Naive thymus-derived CD4-positive, alpha-beta T cell (primary cell): ENCODE measurements around the gene CCDC187. TPM values are rescaled to one million over a fixed set of nuclear protein-coding genes. Genes with fewer than 3 reads are reported as not detected.
"Not testable (repeated sequence)": the region's sequence is repeated elsewhere in the genome, so short reads cannot be mapped to it uniquely, and the experiment has no call there.

Experiments
- ATAC-seq: fragments of 150-1000 bp; cut with Tn5 transposase; 2 replicates; pipeline ENCODE4 v1.10.0; 2021; ENCODE audit warnings: mild to moderate bottlenecking, moderate library complexity
- CTCF ChIA-PET: fragments of 350-600 bp; sonication (Branson Sonifier 250); formaldehyde crosslinking; loops from one replicate; lab custom pipeline; 2021; ENCODE audit warnings: antibody characterized with exemption; lab: Charles Lee
- POLR2A ChIA-PET: fragments of 350-600 bp; sonication (Branson Sonifier 250); formaldehyde crosslinking; loops from one replicate; lab custom pipeline; 2021; ENCODE audit warnings: antibody characterized with exemption, inconsistent platforms; lab: Charles Lee
- DNase-seq, 9 donors: peaks; one replicate each; pipeline versions ENCODE4 v3.0.0 to v3.0.0-alpha.2; 2020 to 2022; ENCODE audit warnings: mixed read lengths in 1 of 9
- H3K27ac ChIP-seq: one replicate; pipeline ENCODE4 v1.7.0; 2013; ENCODE audit warnings: mild to moderate bottlenecking, low read depth, low read length, moderate library complexity
- H3K27me3 ChIP-seq, 2 donors: one replicate each; pipeline ENCODE4 v1.7.0; 2013; ENCODE audit warnings: low read length in 2 of 2, mild to moderate bottlenecking in 2 of 2, moderate library complexity in 2 of 2; ENCODE audit not compliant: control insufficient read depth in 2 of 2, insufficient read depth in 2 of 2
- H3K36me3 ChIP-seq, 3 experiments: 1 replicate in 2 of 3; 2 replicates in 1 of 3; pipeline ENCODE4 v1.7.0; 2013; ENCODE audit warnings: low read length in 3 of 3, mild to moderate bottlenecking in 3 of 3, moderate library complexity in 1 of 3; ENCODE audit not compliant: insufficient read depth in 3 of 3, control insufficient read depth in 2 of 3
- H3K4me1 ChIP-seq, 2 donors: one replicate each; pipeline ENCODE4 v1.7.0; 2013; ENCODE audit warnings: low read length in 2 of 2, mild to moderate bottlenecking in 2 of 2, moderate library complexity in 1 of 2; ENCODE audit not compliant: control insufficient read depth in 2 of 2, insufficient read depth in 2 of 2
- H3K4me3 ChIP-seq: 2 replicates; pipeline ENCODE4 v1.7.0; 2013; ENCODE audit warnings: mild to moderate bottlenecking, low read length
- H3K9me3 ChIP-seq, 3 experiments: 1 replicate in 2 of 3; 2 replicates in 1 of 3; pipeline ENCODE4 v1.7.0; 2013; ENCODE audit warnings: low read length in 3 of 3; ENCODE audit not compliant: control insufficient read depth in 2 of 3
- H3K27ac Mint-ChIP-seq, 9 donors: one replicate each; pipeline ENCODE4 v1.8.0; 2020 to 2022; ENCODE audit warnings: mixed read lengths in 9 of 9, mild to moderate bottlenecking in 8 of 9, moderate library complexity in 5 of 9, inconsistent platforms in 2 of 9
- H3K27me3 Mint-ChIP-seq, 5 donors: one replicate each; pipeline ENCODE4 v1.8.0; 2021 to 2022; ENCODE audit warnings: mixed read lengths in 5 of 5, mild to moderate bottlenecking in 1 of 5
- H3K36me3 Mint-ChIP-seq, 5 donors: one replicate each; pipeline ENCODE4 v1.8.0; 2020 to 2022; ENCODE audit warnings: mixed read lengths in 5 of 5, mild to moderate bottlenecking in 3 of 5, inconsistent platforms in 1 of 5
- H3K4me1 Mint-ChIP-seq, 7 donors: one replicate each; pipeline ENCODE4 v1.8.0; 2020 to 2022; ENCODE audit warnings: mixed read lengths in 7 of 7, mild to moderate bottlenecking in 3 of 7, inconsistent platforms in 1 of 7
- H3K4me3 Mint-ChIP-seq, 10 donors: one replicate each; pipeline ENCODE4 v1.8.0; 2020 to 2022; ENCODE audit warnings: mild to moderate bottlenecking in 10 of 10, mixed read lengths in 10 of 10, moderate library complexity in 6 of 10, inconsistent platforms in 2 of 10
- H3K9me3 Mint-ChIP-seq, 11 donors: one replicate each; pipeline ENCODE4 v1.8.0; 2020 to 2022; ENCODE audit warnings: mixed read lengths in 11 of 11, mild to moderate bottlenecking in 4 of 11, inconsistent platforms in 1 of 11, moderate library complexity in 1 of 11
- intact Hi-C, 2 donors: fragments of 100-400 bp; cut with micrococcal nuclease; formaldehyde crosslinking; loops; one replicate each; pipeline ENCODE4 v1.15.1; 2023
- polyA plus RNA-seq, 2 donors: library from polyadenylated mRNA; unstranded; fragments of 300-500 nt; fragmentation: Illumina TruSeq; gene quantifications; one replicate each; pipeline ENCODE4 v1.2.3, GENCODE V29; 2021
- total RNA-seq, 6 experiments: library from RNA in 5 of 6; stranded (reverse) in 5 of 6; gene quantifications; 1 replicate in 5 of 6; 2 replicates in 1 of 6; pipeline ENCODE4 v1.2.3 and lab custom pipeline; 2021 to 2026

CCDC187 gene
- total and polyA plus RNA-seq, 7 experiments from 2014 or later: 0.10 TPM; not detected in 6

DNA sequence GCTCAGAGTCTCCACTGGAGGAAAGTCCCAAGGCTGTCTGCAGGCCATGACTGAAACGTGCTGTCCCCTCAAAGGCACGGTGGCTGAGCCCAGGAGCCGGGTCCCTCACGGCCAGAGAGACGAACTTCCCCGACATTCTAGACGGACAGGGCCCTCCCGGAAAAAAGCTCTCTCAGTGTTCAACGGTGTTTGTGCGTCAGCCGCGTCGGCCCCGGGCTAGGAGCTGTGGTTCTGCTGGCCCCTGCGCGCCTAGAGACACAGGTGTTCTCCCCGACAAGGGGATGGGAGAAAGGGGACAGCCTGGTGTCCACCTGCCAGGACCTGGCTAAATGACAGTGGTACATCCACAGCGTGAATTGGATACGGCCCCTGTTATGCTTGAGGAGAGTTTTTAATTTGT, 17.7 kb upstream of the CCDC187 start:
- Mint-ChIP-seq H3K36me3 (no peaks in the 10 kb centered on the region), H3K27me3 (peaks cover 0 to 3% (median 0%) of the 10 kb centered on the region in 5 donors), H3K9me3 (no peaks in the 10 kb centered on the region), H3K4me3 (no peak overlapping the region), H3K4me1 (peaks cover 0 to 3% (median 0%) of the 10 kb centered on the region in 7 donors), H3K27ac (no peak overlapping the region)
- ChIA-PET CTCF (interaction anchor here (0.6 kb wide), 1 partner anchor 257 kb away, joined by 3 read pairs; no protein-coding TSS in a partner anchor), POLR2A (no interaction called here)
- intact Hi-C loops: no loop called here
- Histone ChIP-seq H3K4me1 (peaks cover 0 to 10% of the 10 kb centered on the region in 2 donors), H3K27ac (no peak overlapping the region), H3K4me3 (no peak overlapping the region), H3K36me3 (no peaks in the 10 kb centered on the region), H3K27me3 (no peaks in the 10 kb centered on the region), H3K9me3 (no peaks in the 10 kb centered on the region)
- ATAC-seq (no peak), DNase-seq (no peak)

DNA sequence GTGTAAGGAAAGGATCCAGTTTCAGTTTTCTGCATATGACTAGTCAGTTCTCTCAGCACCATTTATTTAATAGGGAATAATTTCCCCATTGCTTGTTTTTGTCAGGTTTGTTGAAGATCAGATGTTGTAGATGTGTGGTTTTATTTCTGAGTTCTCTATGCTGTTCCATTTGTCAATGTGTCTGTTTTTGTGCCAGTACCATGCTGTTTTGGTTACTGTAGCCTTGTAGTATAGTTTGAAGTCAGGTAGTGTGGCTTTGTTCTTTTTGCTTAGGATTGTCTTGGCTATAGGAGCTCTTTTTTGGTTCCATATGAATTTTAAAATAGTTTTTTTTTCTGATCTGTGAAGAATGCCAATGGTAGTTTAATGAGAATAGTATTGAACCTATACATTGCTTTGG, 17.1 kb upstream of the CCDC187 start:
- H3K9me3 Mint-ChIP-seq, ATAC-seq, H3K4me3 ChIP-seq, H3K27me3 Mint-ChIP-seq, H3K4me3 Mint-ChIP-seq, DNase-seq, H3K27me3 ChIP-seq, H3K27ac ChIP-seq, H3K4me1 ChIP-seq, POLR2A ChIA-PET, CTCF ChIA-PET, H3K9me3 ChIP-seq, H3K36me3 Mint-ChIP-seq, H3K4me1 Mint-ChIP-seq, intact Hi-C loops, H3K36me3 ChIP-seq: not testable (repeated sequence)
- peak overlapping the region in 1 of 9 donors; percentile 10 for H3K27ac Mint-ChIP-seq

DNA sequence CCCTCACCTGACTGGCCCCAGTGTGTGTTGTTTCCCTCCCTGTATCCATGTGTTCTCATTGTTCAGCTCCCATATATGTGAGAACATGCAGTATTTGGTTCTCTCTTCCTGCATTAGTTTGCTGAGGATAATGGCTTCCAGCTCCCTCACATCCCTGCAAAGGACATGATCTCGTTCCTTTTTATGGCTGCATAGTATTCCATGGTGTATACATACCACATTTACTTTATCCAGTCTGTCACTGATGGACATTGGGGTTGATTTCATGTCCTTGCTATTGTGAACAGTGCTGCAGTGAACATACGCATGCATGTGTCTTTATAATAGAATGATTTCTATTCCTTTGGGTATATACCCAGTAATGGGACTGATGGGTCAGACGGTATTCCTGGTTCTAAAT, 16.1 kb upstream of the CCDC187 start:
- CTCF ChIA-PET, H3K4me3 ChIP-seq, H3K36me3 Mint-ChIP-seq, H3K27ac ChIP-seq, H3K4me1 ChIP-seq, H3K27ac Mint-ChIP-seq, H3K36me3 ChIP-seq, H3K27me3 ChIP-seq, intact Hi-C loops, ATAC-seq, H3K27me3 Mint-ChIP-seq, DNase-seq, H3K4me3 Mint-ChIP-seq, H3K4me1 Mint-ChIP-seq, H3K9me3 ChIP-seq: not testable (repeated sequence)
- peaks cover 0 to 13% (median 0%) of the 10 kb centered on the region in 11 donors for H3K9me3 Mint-ChIP-seq
- POLR2A ChIA-PET: interaction anchor here (0.7 kb wide), 1 partner anchor 8 kb away, joined by 4 read pairs; no protein-coding TSS in a partner anchor

DNA sequence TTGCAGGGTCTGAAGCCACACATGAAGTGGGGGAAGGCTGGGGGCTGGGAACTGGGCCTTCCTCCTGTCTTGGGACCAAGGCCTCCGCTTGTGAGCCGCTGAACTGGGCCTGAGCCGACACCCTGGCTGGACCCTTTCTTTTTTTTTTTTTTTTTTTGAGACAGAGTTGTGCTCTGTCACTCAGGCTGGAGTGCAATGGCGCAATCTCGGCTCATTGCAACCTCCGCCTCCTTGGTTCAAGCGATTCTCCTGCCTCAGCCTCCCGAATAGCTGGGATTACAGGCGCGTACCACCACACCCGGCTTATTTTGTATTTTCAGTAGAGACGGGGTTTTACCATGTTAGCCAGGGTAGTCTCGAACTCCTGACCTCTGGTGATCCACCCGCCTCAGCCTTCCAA, 15.3 kb upstream of the CCDC187 start:
- H3K27ac ChIP-seq, H3K36me3 Mint-ChIP-seq, H3K9me3 ChIP-seq, ATAC-seq, H3K4me1 ChIP-seq, H3K27ac Mint-ChIP-seq, DNase-seq, H3K36me3 ChIP-seq, H3K27me3 Mint-ChIP-seq, H3K4me3 Mint-ChIP-seq, H3K4me3 ChIP-seq, CTCF ChIA-PET, H3K27me3 ChIP-seq, H3K4me1 Mint-ChIP-seq, intact Hi-C loops: not testable (repeated sequence)
- peaks cover 0 to 19% (median 0%) of the 10 kb centered on the region in 11 donors for H3K9me3 Mint-ChIP-seq
- POLR2A ChIA-PET: interaction anchor here (0.7 kb wide), 1 partner anchor 9 kb away, joined by 4 read pairs; no protein-coding TSS in a partner anchor

DNA sequence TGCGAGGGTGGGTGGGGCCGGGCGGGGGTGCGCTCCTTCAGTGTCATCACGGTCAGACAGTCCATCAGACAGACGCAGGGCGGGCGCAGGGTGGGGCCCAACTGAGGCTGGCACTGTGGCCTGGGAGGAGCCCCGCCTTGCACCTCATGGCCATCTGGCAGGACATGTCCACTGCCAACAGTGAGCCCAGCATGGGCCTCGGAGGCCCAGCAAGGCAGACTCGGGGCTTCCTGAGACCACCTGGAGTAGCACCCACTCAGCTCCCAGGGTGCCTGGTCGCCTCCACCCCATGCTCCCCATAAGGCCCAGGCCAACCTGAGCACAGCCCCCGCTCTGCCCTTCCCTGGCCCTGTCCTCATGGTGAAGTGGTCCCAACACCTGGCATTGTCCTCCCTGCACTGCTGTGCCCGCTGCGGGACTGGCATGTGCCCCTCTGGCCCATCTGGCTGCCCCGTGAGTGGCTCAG, 14.9 kb upstream of the CCDC187 start:
- ChIA-PET CTCF (no interaction called here), POLR2A (no interaction called here)
- Histone ChIP-seq H3K27ac (no peak overlapping the region), H3K4me1 (peaks cover 0 to 10% of the 10 kb centered on the region in 2 donors), H3K9me3 (no peaks in the 10 kb centered on the region), H3K27me3 (no peaks in the 10 kb centered on the region), H3K36me3 (no peaks in the 10 kb centered on the region), H3K4me3 (no peak overlapping the region)
- Mint-ChIP-seq H3K4me3 (no peak overlapping the region), H3K27me3 (peaks cover 0 to 3% (median 0%) of the 10 kb centered on the region in 5 donors), H3K4me1 (peaks cover 0 to 3% (median 0%) of the 10 kb centered on the region in 7 donors), H3K36me3 (peaks cover 0 to 1% (median 0%) of the 10 kb centered on the region in 5 donors), H3K9me3 (peaks cover 0 to 19% (median 0%) of the 10 kb centered on the region in 11 donors), H3K27ac (no peak overlapping the region)
- ATAC-seq (no peak), DNase-seq (no peak)
- intact Hi-C loops: no loop called here

DNA sequence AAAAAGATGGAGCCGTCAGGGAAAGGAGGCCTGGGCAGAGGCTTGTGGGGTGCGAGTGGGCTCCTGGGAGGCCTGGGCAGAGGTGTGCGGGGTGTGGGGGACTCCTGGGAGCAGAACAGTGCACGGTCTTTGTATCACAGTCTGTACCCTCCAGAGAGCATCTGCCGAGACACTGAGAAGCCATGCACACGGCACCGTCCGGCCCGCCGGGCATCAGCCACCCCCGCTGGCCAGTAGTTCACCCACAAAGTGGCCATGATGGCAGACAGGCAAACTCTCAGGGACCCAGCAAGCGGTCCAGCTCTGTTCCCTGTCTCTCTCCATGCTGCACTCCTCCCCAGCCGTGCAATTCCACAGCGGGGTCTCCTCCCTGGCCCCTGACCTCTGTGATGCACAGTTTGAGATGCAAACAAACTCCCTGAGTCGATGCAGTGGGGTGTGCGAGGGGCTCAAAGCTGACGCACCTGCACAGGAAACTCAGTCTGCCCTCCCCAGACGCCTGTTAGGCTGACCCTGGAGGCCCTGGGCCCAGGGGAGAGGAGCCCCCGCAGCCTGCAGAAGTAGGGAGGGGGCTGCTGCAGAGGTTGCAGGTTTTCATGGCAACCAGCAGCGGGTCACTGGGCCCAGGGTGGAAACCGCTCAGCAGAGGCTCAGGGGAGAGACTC, 14.3 kb upstream of the CCDC187 start:
- Histone ChIP-seq H3K9me3 (no peaks in the 10 kb centered on the region), H3K27me3 (no peaks in the 10 kb centered on the region), H3K4me1 (peaks cover 0 to 10% of the 10 kb centered on the region in 2 donors), H3K4me3 (no peak overlapping the region), H3K27ac (no peak overlapping the region), H3K36me3 (no peaks in the 10 kb centered on the region)
- H3K27ac Mint-ChIP-seq: no peak overlapping the region
- H3K9me3 Mint-ChIP-seq: peaks cover 0 to 19% (median 0%) of the 10 kb centered on the region in 11 donors
- CTCF ChIA-PET: no interaction called here
- DNase-seq (no peak), ATAC-seq (no peak)
- H3K4me3 Mint-ChIP-seq: no peak overlapping the region
- H3K27me3 Mint-ChIP-seq: peaks cover 0 to 3% (median 0%) of the 10 kb centered on the region in 5 donors
- H3K4me1 Mint-ChIP-seq: peaks cover 0 to 3% (median 0%) of the 10 kb centered on the region in 7 donors
- intact Hi-C loops: no loop called here
- POLR2A ChIA-PET: no interaction called here
- H3K36me3 Mint-ChIP-seq: peaks cover 0 to 1% (median 0%) of the 10 kb centered on the region in 5 donors

DNA sequence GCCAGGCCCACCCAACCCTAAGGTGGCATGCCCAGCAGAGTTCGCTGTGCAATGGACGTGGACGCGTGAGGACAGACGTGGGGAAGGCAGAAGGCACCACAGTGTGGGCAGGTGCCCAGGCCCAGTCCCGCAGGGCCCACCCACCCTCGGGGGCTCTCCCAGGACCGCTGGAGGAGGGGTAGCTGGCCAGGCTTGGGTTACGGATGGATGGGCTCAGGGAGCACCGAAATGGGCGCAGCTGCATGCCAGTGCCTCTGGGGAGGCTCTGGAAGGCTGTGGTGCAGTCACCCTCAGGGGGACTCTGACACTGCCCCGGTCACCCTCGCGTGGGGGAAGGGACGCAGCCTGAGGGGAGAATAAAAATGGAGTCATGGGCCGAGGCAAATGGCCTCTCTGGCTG, 13.8 kb upstream of the CCDC187 start:
- Mint-ChIP-seq H3K4me1 (peaks cover 0 to 3% (median 0%) of the 10 kb centered on the region in 7 donors), H3K27me3 (peaks cover 0 to 3% (median 0%) of the 10 kb centered on the region in 5 donors), H3K9me3 (peaks cover 0 to 19% (median 0%) of the 10 kb centered on the region in 11 donors), H3K4me3 (no peak overlapping the region), H3K27ac (no peak overlapping the region), H3K36me3 (peaks cover 0 to 1% (median 0%) of the 10 kb centered on the region in 5 donors)
- Histone ChIP-seq H3K27me3 (no peaks in the 10 kb centered on the region), H3K4me1 (peaks cover 0 to 10% of the 10 kb centered on the region in 2 donors), H3K36me3 (no peaks in the 10 kb centered on the region), H3K27ac (no peak overlapping the region), H3K4me3 (no peak overlapping the region), H3K9me3 (no peaks in the 10 kb centered on the region)
- intact Hi-C loops: no loop called here
- ATAC-seq (no peak), DNase-seq (no peak)
- POLR2A ChIA-PET: no interaction called here
- CTCF ChIA-PET: no interaction called here
